ENCODE data around the gene GPN3. TPM values are rescaled to one million over a fixed set of nuclear protein-coding genes. Genes with fewer than 3 reads are reported as not detected.

The GPN3 gene
- total and polyA plus RNA-seq, 4 donors = 20.4 to 26.9 (median 24.1) TPM

DNA sequence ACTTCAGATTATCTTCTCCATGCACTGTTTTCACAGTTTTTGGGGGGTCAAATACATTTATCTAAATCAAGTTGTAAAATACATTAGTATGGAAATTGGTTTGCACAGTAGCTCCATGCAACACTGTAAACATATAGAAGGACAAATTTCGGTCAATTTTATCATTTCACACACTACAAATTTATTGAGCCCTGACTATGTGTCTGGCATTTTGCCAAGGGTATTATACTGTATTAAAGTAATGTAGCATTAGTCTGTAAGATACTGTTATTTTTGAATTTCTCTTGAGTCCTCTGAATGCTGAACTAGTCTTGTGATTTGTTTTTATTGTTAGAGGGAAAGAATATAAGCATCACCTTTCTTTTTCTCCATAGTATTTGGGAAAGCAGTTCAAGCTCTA is 35.4 kb upstream of the GPN3 start:
- Histone ChIP-seq H3K27ac (ENCODE audit: low read depth in 1 of 2, low read length in 1 of 2) (no peak overlapping the region), H3K9me3 (ENCODE audit: control insufficient read depth in 4 of 4, insufficient read depth in 3 of 4, low read length in 3 of 4) (no peaks in the 10 kb centered on the region), H3K4me3 (no peak overlapping the region), H3K4me1 (ENCODE audit: control insufficient read depth in 5 of 5, insufficient read depth in 5 of 5, low read length in 5 of 5) (peaks cover 0 to 19% (median 5%) of the 10 kb centered on the region in 5 donors), H3K36me3 (ENCODE audit: control insufficient read depth in 4 of 4, insufficient read depth in 4 of 4, low read length in 4 of 4) (peaks cover 0 to 2% (median 0%) of the 10 kb centered on the region in 4 donors), H3K27me3 (ENCODE audit: control insufficient read depth in 3 of 3, insufficient read depth in 3 of 3, low read length in 2 of 3) (no peaks in the 10 kb centered on the region), H3K9ac (ENCODE audit: insufficient read depth in 1 of 2, low read length in 2 of 2) (peak overlapping the region in 1 of 2 donors; percentile 23)
- TF ChIP-seq, protein P1, sequence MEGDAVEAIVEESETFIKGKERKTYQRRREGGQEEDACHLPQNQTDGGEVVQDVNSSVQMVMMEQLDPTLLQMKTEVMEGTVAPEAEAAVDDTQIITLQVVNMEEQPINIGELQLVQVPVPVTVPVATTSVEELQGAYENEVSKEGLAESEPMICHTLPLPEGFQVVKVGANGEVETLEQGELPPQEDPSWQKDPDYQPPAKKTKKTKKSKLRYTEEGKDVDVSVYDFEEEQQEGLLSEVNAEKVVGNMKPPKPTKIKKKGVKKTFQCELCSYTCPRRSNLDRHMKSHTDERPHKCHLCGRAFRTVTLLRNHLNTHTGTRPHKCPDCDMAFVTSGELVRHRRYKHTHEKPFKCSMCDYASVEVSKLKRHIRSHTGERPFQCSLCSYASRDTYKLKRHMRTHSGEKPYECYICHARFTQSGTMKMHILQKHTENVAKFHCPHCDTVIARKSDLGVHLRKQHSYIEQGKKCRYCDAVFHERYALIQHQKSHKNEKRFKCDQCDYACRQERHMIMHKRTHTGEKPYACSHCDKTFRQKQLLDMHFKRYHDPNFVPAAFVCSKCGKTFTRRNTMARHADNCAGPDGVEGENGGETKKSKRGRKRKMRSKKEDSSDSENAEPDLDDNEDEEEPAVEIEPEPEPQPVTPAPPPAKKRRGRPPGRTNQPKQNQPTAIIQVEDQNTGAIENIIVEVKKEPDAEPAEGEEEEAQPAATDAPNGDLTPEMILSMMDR (IDR thresholded peaks at IDR 0.05; ENCODE audit: control extremely low read depth, extremely low read depth) = no peak
- WGBS, 2 donors = 80 to 94% methylated on average over 1 of the region's 1 CpG
- ATAC-seq (ENCODE audit: insufficient read depth, low FRiP score) = no peak
- peak in 1 of 3 donors; percentile 1 for DNase-seq

DNA sequence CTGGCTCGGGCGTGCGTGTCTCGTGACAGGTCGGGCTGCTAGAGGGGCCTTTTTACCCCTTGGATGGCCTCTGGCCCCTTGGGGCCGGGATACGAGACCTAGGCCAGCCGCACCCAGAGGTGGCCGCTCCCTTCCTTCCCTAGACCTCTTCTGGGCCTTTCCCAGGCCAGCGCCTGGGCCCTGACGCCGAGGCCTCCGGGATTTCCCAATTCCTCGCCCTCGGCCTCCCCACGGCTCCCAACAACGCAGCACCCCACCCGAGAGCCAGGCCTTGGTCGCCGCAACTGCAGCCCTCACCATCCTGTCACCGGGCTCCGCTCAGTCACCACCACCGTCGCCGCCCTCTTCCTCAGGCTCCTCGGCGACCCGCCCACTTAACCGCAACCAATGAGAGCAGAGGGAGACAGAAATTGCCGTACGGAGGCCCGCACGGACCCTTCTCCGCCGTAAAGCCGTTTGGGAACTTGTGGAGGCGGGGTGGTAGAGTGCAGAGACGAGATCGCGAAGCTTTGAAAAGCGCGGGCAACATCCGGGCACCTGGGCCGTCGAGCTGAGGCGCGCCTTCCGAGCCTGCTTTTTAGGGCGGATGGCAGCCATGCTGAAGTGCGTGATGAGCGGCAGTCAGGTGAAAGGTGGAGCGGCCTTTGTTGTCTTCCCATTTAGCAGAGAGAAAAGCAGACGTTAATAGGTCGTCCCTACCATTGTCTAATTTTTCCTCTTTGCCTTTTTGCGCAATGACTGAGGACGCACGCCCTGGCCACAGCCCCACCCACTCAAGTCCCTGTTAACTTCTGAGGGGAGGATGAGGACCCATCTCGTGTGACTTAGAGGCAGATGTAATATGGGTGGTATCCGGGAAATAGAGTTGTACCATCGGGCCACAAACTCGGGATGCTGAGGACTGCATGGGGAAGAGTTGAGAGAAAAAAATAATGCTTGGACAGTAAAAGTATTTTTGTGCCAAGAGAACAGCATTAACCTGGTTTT is 34.0 kb upstream of the GPN3 start, which contains the start of the genes RAD9B and VPS29:
TSS of gene RAD9B (plus strand) at position 580 of the 987 bp plus-strand sequence. CDS start at position 587, 7 bp downstream.
TSS of gene VPS29 (minus strand) at position 360 of the 987 bp plus-strand sequence. CDS start at position 300, 60 bp downstream.
- TF ChIP-seq, protein P1 (IDR thresholded peaks at IDR 0.05; ENCODE audit: control extremely low read depth, extremely low read depth) = no peak
- Histone ChIP-seq H3K9ac (ENCODE audit: insufficient read depth in 1 of 2, low read length in 2 of 2) (peak within 1 kb of the TSS; percentile 44 to 95), H3K9me3 (ENCODE audit: control insufficient read depth in 4 of 4, insufficient read depth in 3 of 4, low read length in 3 of 4) (no peaks in the 10 kb centered on the region), H3K4me1 (ENCODE audit: control insufficient read depth in 5 of 5, insufficient read depth in 5 of 5, low read length in 5 of 5) (peaks cover 0 to 19% (median 5%) of the 10 kb centered on the region in 5 donors), H3K4me3 (peak within 1 kb of the TSS; percentile 81), H3K27me3 (ENCODE audit: control insufficient read depth in 3 of 3, insufficient read depth in 3 of 3, low read length in 2 of 3) (no peaks in the 10 kb centered on the region), H3K36me3 (ENCODE audit: control insufficient read depth in 4 of 4, insufficient read depth in 4 of 4, low read length in 4 of 4) (peaks cover 0 to 2% (median 0%) of the 10 kb centered on the region in 4 donors), H3K27ac (ENCODE audit: low read depth in 1 of 2, low read length in 1 of 2) (peak within 1 kb of the TSS; percentile 89 to 98)
- 5% methylated on average over 61 of the region's 61 CpGs for WGBS, 2 donors
- DNase-seq (peak; percentile 98 to 99 (median 98)), ATAC-seq (ENCODE audit: insufficient read depth, low FRiP score) (peak; percentile 98)

DNA sequence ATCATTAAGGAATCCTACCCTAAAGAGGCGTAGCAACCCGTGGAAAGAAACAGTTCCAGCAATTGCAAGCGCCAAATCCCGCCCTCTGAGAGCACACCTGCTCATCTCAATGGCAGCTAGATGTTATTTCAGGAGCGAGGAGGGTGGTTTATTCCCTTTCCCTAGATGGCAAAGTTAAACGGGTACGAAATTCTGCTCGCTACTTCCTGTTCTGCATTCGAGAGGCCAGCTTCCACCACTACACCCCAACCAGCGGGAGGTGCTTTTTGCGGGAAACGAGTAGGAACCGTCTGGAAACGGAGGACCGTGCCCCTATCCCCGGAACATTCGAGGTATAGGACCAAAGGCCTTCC is 33.3 kb upstream of the GPN3 start:
- Histone ChIP-seq H3K9me3 (ENCODE audit: control insufficient read depth in 4 of 4, insufficient read depth in 3 of 4, low read length in 3 of 4) (no peaks in the 10 kb centered on the region), H3K27ac (ENCODE audit: low read depth in 1 of 2, low read length in 1 of 2) (peak overlapping the region; percentile 89 to 98), H3K36me3 (ENCODE audit: control insufficient read depth in 4 of 4, insufficient read depth in 4 of 4, low read length in 4 of 4) (peaks cover 0 to 2% (median 0%) of the 10 kb centered on the region in 4 donors), H3K4me1 (ENCODE audit: control insufficient read depth in 5 of 5, insufficient read depth in 5 of 5, low read length in 5 of 5) (peaks cover 0 to 19% (median 5%) of the 10 kb centered on the region in 5 donors), H3K9ac (ENCODE audit: insufficient read depth in 1 of 2, low read length in 2 of 2) (peak overlapping the region; percentile 44 to 95), H3K4me3 (peak overlapping the region; percentile 81), H3K27me3 (ENCODE audit: control insufficient read depth in 3 of 3, insufficient read depth in 3 of 3, low read length in 2 of 3) (no peaks in the 10 kb centered on the region)
- TF ChIP-seq, protein P1 (IDR thresholded peaks at IDR 0.05; ENCODE audit: control extremely low read depth, extremely low read depth) = no peak
- ATAC-seq (ENCODE audit: insufficient read depth, low FRiP score) (peak; percentile 23), DNase-seq (peak; percentile 32 to 48 (median 41))
- WGBS, 2 donors = 0% methylated on average over 17 of the region's 17 CpGs

All from lung (tissue), 12 donors.